DMS114 treated with DMSO at 0.1 percent for 48 hours (cell line): ENCODE results near the gene SLC51B.
"Not testable (repeated sequence)": the region's sequence is repeated elsewhere in the genome, so short reads cannot be mapped to it uniquely, and the experiment has no call there.

ENCODE experiments used
- DNase-seq: peaks from one replicate; lab custom pipeline; 2025; ENCODE audit not compliant: unreplicated experiment; lab: John Stamatoyannopoulos, UW

Gene SLC51B

DNA sequence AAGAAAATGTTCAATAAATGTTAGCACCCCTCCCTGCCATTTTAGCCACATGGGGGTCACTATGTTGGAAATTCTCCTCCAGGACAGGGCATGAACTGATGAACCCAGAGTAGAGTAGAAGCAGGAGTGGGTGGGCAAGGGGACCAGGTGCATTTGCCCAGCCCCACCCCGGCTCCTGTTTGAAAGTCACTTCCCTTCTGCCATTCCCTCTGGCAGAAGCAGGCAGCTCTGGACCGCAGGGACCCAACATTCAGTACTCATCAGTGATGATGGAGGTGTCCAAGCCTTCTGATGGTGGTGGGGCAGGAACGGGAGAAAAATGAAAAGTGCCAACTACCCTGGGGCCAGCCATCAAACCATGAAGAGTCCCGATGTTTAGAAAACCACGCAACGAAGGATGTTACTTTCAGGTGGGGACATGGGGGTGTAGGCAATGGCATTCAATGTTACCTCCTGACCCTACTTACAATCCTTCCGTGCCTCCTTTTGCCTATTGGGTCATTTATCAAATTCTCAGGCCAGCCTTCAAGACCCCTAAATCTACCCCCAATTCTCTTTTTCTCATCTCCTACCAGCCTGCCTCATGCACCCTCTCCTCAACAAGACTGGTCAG, 52.6 kb downstream of the SLC51B start:
- DNase-seq: no peak

DNA sequence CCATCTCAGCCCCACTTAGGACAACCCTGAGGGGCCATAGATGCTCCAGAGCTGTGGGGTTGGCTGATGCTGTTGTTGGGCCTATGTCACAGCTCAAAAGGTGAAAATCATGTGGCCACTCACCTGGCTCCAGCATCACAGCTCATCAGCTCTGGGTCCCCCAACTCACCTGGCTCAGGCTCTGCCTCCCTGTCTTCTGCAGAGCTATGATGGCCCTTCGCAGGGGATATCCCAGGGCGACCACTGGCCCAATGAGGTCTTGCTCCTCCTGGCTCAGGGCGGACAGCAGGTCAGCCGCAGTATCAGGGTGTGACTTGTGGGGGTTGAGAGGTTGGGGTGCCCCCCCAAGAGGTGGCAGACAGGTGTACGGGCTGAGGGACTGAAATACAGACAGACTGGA, 54.1 kb downstream of the SLC51B start:
- no peak for DNase-seq

GRCh38 chr15:65099801-65100200, 54.6 kb downstream of the SLC51B start:
- DNase-seq: not testable (repeated sequence)

GRCh38 chr15:65100442-65100841, 55.3 kb downstream of the SLC51B start:
- DNase-seq: no peak

DNA sequence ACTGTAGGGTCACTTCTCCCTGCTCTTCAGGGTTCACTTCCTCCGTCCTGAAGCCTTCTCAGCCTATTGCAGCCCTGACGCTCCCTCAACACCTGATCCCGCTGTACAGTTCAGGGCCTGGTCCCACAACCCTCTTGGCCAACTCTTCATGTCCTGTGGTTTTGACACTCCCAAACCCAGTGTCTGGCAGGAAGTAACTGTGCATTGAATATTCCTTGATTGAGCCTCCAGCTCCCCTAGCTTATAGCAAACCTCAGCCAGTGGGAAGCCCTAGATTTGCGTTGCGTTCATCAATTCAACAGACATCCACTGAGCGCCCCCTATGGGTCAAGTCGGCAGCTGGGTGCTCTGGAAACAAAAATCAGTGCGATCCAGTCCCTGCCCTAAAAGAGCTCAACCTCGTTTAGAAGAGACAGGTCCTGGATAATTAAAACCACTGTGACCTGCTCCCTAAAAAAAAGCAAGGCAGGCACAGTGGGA, 56.3 kb downstream of the SLC51B start:
- no peak for DNase-seq

- DNase-seq: no peak
Measured at GRCh38 chr15:65101891-65102708, 56.9 kb downstream of the SLC51B start.

GRCh38 chr15:65102912-65103311, 57.7 kb downstream of the SLC51B start:
- no peak for DNase-seq
